HG03135 (cell line): ENCODE data around the gene GSTCD.
A peak's percentile ranks its signal among the peaks of the same experiment; 100 is the strongest.
"Not testable (repeated sequence)": the region's sequence is repeated elsewhere in the genome, so short reads cannot be mapped to it uniquely, and the experiment has no call there.

Source experiments
- ATAC-seq: cut with Tn5 transposase; IDR thresholded peaks from one replicate; pipeline ENCODE4 v1.9.1; 2021; ENCODE audit warnings: mild to moderate bottlenecking, moderate library complexity; ENCODE audit not compliant: unreplicated experiment

GSTCD gene

GRCh38 chr4:105714071-105714521 lies 5.5 kb downstream of the GSTCD start:
- ATAC-seq, result peak; percentile 66

GRCh38 chr4:105714932-105715331 lies 6.3 kb downstream of the GSTCD start:
- ATAC-seq, result no peak

- no peak for ATAC-seq
Measured at GRCh38 chr4:105715692-105716278, 7.2 kb downstream of the GSTCD start.

GRCh38 chr4:105719204-105719603 lies 10.6 kb downstream of the GSTCD start:
- ATAC-seq, result no peak

- no peak for ATAC-seq
Measured at GRCh38 chr4:105725623-105726022, 17.0 kb downstream of the GSTCD start.

- not testable (repeated sequence) for ATAC-seq
Measured at GRCh38 chr4:105729895-105730294, 21.3 kb downstream of the GSTCD start.

GRCh38 chr4:105735217-105735616 lies 26.6 kb downstream of the GSTCD start:
- ATAC-seq, result not testable (repeated sequence)

GRCh38 chr4:105741548-105741947 lies 33.0 kb downstream of the GSTCD start:
- ATAC-seq, result no peak

- no peak for ATAC-seq
Measured at GRCh38 chr4:105748222-105748621, 39.6 kb downstream of the GSTCD start.

- ATAC-seq, result no peak
Measured at GRCh38 chr4:105751718-105752299, 43.2 kb downstream of the GSTCD start.

- no peak for ATAC-seq
Measured at GRCh38 chr4:105753361-105753760, 44.8 kb downstream of the GSTCD start.

- no peak for ATAC-seq
Measured at GRCh38 chr4:105755375-105755774, 46.8 kb downstream of the GSTCD start.

GRCh38 chr4:105758958-105759357 lies 50.4 kb downstream of the GSTCD start:
- ATAC-seq, result no peak

- ATAC-seq, result no peak
Measured at GRCh38 chr4:105765690-105766407, 57.3 kb downstream of the GSTCD start.

GRCh38 chr4:105767579-105767978 lies 59.0 kb downstream of the GSTCD start:
- no peak for ATAC-seq

GRCh38 chr4:105770524-105770923 lies 61.9 kb downstream of the GSTCD start:
- not testable (repeated sequence) for ATAC-seq

GRCh38 chr4:105772065-105772464 lies 63.5 kb downstream of the GSTCD start:
- ATAC-seq, result not testable (repeated sequence)

GRCh38 chr4:105775760-105776415 lies 67.3 kb downstream of the GSTCD start:
- ATAC-seq, result not testable (repeated sequence)

GRCh38 chr4:105780176-105780575 lies 71.6 kb downstream of the GSTCD start:
- no peak for ATAC-seq

GRCh38 chr4:105784761-105785160 lies 76.2 kb downstream of the GSTCD start:
- no peak for ATAC-seq

GRCh38 chr4:105785792-105786191 lies 77.2 kb downstream of the GSTCD start:
- no peak for ATAC-seq

GRCh38 chr4:105786748-105787147 lies 78.2 kb downstream of the GSTCD start:
- ATAC-seq, result no peak
